DMS 273 (cell line): ENCODE data around the gene DBI.
A peak's percentile ranks its signal among the peaks of the same experiment; 100 is the strongest.
"Not testable (repeated sequence)": the region's sequence is repeated elsewhere in the genome, so short reads cannot be mapped to it uniquely, and the experiment has no call there.

ENCODE experiments used
- DNase-seq: peaks from one replicate; lab custom pipeline; 2025; ENCODE audit not compliant: unreplicated experiment; lab: John Stamatoyannopoulos, UW

DBI gene

GRCh38 chr2:119364798-119365197 lies 2.0 kb upstream of the DBI start:
- no peak for DNase-seq

- DNase-seq = no peak
These were observed 1.3 kb upstream of the DBI start for GRCh38 chr2:119365436-119365835.

- peak; percentile 68 for DNase-seq
These were observed 572 bp upstream of the DBI start for GRCh38 chr2:119366161-119366648.

- DNase-seq = peak; percentile 58
These were observed 809 bp downstream of the DBI start for GRCh38 chr2:119367472-119368099.

- DNase-seq = no peak
These were observed 3.1 kb downstream of the DBI start for GRCh38 chr2:119369845-119370244.

GRCh38 chr2:119371111-119371510 lies 4.3 kb downstream of the DBI start:
- no peak for DNase-seq

GRCh38 chr2:119372778-119373568 lies 6.2 kb downstream of the DBI start:
- peak; percentile 10 for DNase-seq

GRCh38 chr2:119373907-119374745 lies 7.3 kb downstream of the DBI start:
- not testable (repeated sequence) for DNase-seq

- DNase-seq = not testable (repeated sequence)
These were observed 9.6 kb downstream of the DBI start for GRCh38 chr2:119376406-119376805.

GRCh38 chr2:119376810-119377209 lies 10.0 kb downstream of the DBI start:
- DNase-seq = no peak

- DNase-seq = peak; percentile 38
These were observed 10.7 kb downstream of the DBI start for GRCh38 chr2:119377294-119377992.

GRCh38 chr2:119377993-119378345 lies 11.2 kb downstream of the DBI start:
- peak; percentile 26 for DNase-seq

GRCh38 chr2:119378566-119378965 lies 11.8 kb downstream of the DBI start:
- no peak for DNase-seq

GRCh38 chr2:119383410-119384140 lies 16.8 kb downstream of the DBI start:
- peak; percentile 94 for DNase-seq

GRCh38 chr2:119384971-119385370 lies 18.2 kb downstream of the DBI start:
- peak; percentile 54 for DNase-seq

GRCh38 chr2:119385466-119385865 lies 18.7 kb downstream of the DBI start:
- DNase-seq = no peak

GRCh38 chr2:119387381-119388129 lies 20.8 kb downstream of the DBI start:
- DNase-seq = peak; percentile 85

- peak; percentile 84 for DNase-seq
These were observed 23.0 kb downstream of the DBI start for GRCh38 chr2:119389615-119390306.
